ENCODE data around the gene TMEM11.

The TMEM11 gene

GRCh38 chr17:21177854-21178600 lies 35.9 kb downstream of the TMEM11 start:
- DNase-seq (ENCODE audit: low spot score): no peak

- no peak for DNase-seq (ENCODE audit: low spot score)
Observed at GRCh38 chr17:21177401-21177800, 36.6 kb downstream of the TMEM11 start.

- DNase-seq (ENCODE audit: low spot score): no peak
Observed at GRCh38 chr17:21176773-21177395, 37.1 kb downstream of the TMEM11 start.

GRCh38 chr17:21174713-21175112 lies 39.2 kb downstream of the TMEM11 start:
- no peak for DNase-seq (ENCODE audit: low spot score)

GRCh38 chr17:21174186-21174585 lies 39.8 kb downstream of the TMEM11 start:
- no peak for DNase-seq (ENCODE audit: low spot score)

GRCh38 chr17:21173543-21173942 lies 40.4 kb downstream of the TMEM11 start:
- DNase-seq (ENCODE audit: low spot score): no peak

GRCh38 chr17:21172846-21173245 lies 41.1 kb downstream of the TMEM11 start:
- no peak for DNase-seq (ENCODE audit: low spot score)

- DNase-seq (ENCODE audit: low spot score): no peak
Observed at GRCh38 chr17:21171970-21172510, 41.9 kb downstream of the TMEM11 start.

- no peak for DNase-seq (ENCODE audit: low spot score)
Observed at GRCh38 chr17:21171309-21171922, 42.5 kb downstream of the TMEM11 start.

- no peak for DNase-seq (ENCODE audit: low spot score)
Observed at GRCh38 chr17:21170809-21171208, 43.2 kb downstream of the TMEM11 start.

GRCh38 chr17:21169496-21169895 lies 44.5 kb downstream of the TMEM11 start:
- no peak for DNase-seq (ENCODE audit: low spot score)

GRCh38 chr17:21168555-21168865 lies 45.5 kb downstream of the TMEM11 start:
- no peak for DNase-seq (ENCODE audit: low spot score)

GRCh38 chr17:21167303-21167702 lies 46.7 kb downstream of the TMEM11 start:
- DNase-seq (ENCODE audit: low spot score): no peak

- DNase-seq (ENCODE audit: low spot score): no peak
Observed at GRCh38 chr17:21166595-21167210, 47.3 kb downstream of the TMEM11 start.

- no peak for DNase-seq (ENCODE audit: low spot score)
Observed at GRCh38 chr17:21165922-21166594, 47.9 kb downstream of the TMEM11 start.

GRCh38 chr17:21164620-21165019 lies 49.3 kb downstream of the TMEM11 start:
- no peak for DNase-seq (ENCODE audit: low spot score)

GRCh38 chr17:21164216-21164615 lies 49.7 kb downstream of the TMEM11 start:
- DNase-seq (ENCODE audit: low spot score): no peak

- DNase-seq (ENCODE audit: low spot score): no peak
Observed at GRCh38 chr17:21163101-21163500, 50.9 kb downstream of the TMEM11 start.

- DNase-seq (ENCODE audit: low spot score): no peak
Observed at GRCh38 chr17:21162394-21162775, 51.6 kb downstream of the TMEM11 start.

GRCh38 chr17:21161498-21162393 lies 52.2 kb downstream of the TMEM11 start:
- no peak for DNase-seq (ENCODE audit: low spot score)

- no peak for DNase-seq (ENCODE audit: low spot score)
Observed at GRCh38 chr17:21160401-21160800, 53.6 kb downstream of the TMEM11 start.
